IMR-90 (cell line): ENCODE measurements around the gene FAM234B.

Experiments used
- BHLHE40 ChIP-seq: fragments of 150-350 bp; IDR thresholded peaks from 2 replicates; pipeline ENCODE4 v1.6.1; 2016; ENCODE audit warnings: mild to moderate bottlenecking, low read depth, low read length
- CTCF ChIP-seq: conservative IDR thresholded peaks from 2 replicates; pipeline ENCODE4 v1.5.1; 2012; ENCODE audit warnings: mild to moderate bottlenecking, low read depth, low read length, improper control_type of control experiment
- ELK1 ChIP-seq: fragments of 150-350 bp; IDR thresholded peaks from 2 replicates; pipeline ENCODE4 v1.6.1; 2016; ENCODE audit warnings: low read depth, mild to moderate bottlenecking, low read length, moderate library complexity, borderline replicate concordance
- MXI1 ChIP-seq: IDR thresholded peaks from 2 replicates; pipeline ENCODE4 v1.6.1; 2012; ENCODE audit warnings: low read depth, mild to moderate bottlenecking, low read length, moderate library complexity, borderline replicate concordance
- POLR2A ChIP-seq: IDR thresholded peaks from 2 replicates; pipeline ENCODE4 v1.6.1; 2012; ENCODE audit warnings: mild to moderate bottlenecking, low read depth, low read length
- RAD21 ChIP-seq: IDR thresholded peaks from 2 replicates; pipeline ENCODE4 v1.6.1; 2012; ENCODE audit warnings: low read length, improper control_type of control experiment
- RCOR1 ChIP-seq: IDR thresholded peaks from 2 replicates; pipeline ENCODE4 v1.6.1; 2012; ENCODE audit warnings: mild to moderate bottlenecking, low read length, improper control_type of control experiment; ENCODE audit not compliant: insufficient replicate concordance
- USF2 ChIP-seq: fragments of 150-350 bp; IDR thresholded peaks from 2 replicates; pipeline ENCODE4 v1.6.1; 2017; ENCODE audit warnings: mild to moderate bottlenecking, antibody characterized with exemption, low read length, low read depth

- TF ChIP-seq CTCF (no peak), POLR2A (no peak), BHLHE40 (no peak), MXI1 (no peak), USF2 (no peak), ELK1 (no peak), RCOR1 (no peak), RAD21 (no peak)
Measured at GRCh38 chr12:13026286-13026685, 17.9 kb upstream of the FAM234B start.
